OCI-LY1 (cell line): ENCODE results near the gene SYNGR4.
A peak's percentile ranks its signal among the peaks of the same experiment; 100 is the strongest.

Experiments
- H2AFZ ChIP-seq: fragments of 200-600 bp; sonication (generic), shearing (Covaris generic); 2 replicates; pipeline ENCODE4 v1.6.0; 2014; ENCODE audit warnings: antibody characterized with exemption, mild to moderate bottlenecking, low read length
- H3F3A ChIP-seq: fragments of 200-600 bp; sonication (generic), shearing (Covaris generic); 2 replicates; pipeline ENCODE4 v1.6.0; 2014; ENCODE audit warnings: mild to moderate bottlenecking, antibody characterized with exemption, low read length, moderate library complexity; ENCODE audit not compliant: insufficient read depth
- H3K27ac ChIP-seq: fragments of 200-600 bp; sonication (generic); 2 replicates; pipeline ENCODE4 v1.5.1; 2014; ENCODE audit warnings: low read length, mixed run types, mild to moderate bottlenecking, low read depth; ENCODE audit not compliant: poor library complexity, severe bottlenecking
- H3K27me3 ChIP-seq: fragments of 200-600 bp; sonication (generic); 2 replicates; pipeline ENCODE4 v1.6.0; 2014; ENCODE audit warnings: antibody characterized with exemption, mild to moderate bottlenecking, low read length, moderate library complexity; ENCODE audit not compliant: insufficient read depth
- H3K36me3 ChIP-seq: fragments of 200-600 bp; sonication (generic); 2 replicates; pipeline ENCODE4 v1.6.1; 2014; ENCODE audit warnings: mild to moderate bottlenecking, antibody characterized with exemption, low read length, moderate library complexity, mixed read lengths; ENCODE audit not compliant: insufficient read depth
- H3K4me1 ChIP-seq: fragments of 200-600 bp; sonication (generic); 2 replicates; pipeline ENCODE4 v1.5.1; 2014; ENCODE audit warnings: mild to moderate bottlenecking, low read length, moderate library complexity; ENCODE audit not compliant: insufficient read depth, severe bottlenecking
- H3K4me2 ChIP-seq: fragments of 200-600 bp; sonication (generic), shearing (Covaris generic); 2 replicates; pipeline ENCODE4 v1.6.1; 2014; ENCODE audit warnings: low read length
- H3K4me3 ChIP-seq: fragments of 200-600 bp; sonication (generic); 2 replicates; pipeline ENCODE4 v1.5.1; 2014; ENCODE audit warnings: low read length, low read depth, mild to moderate bottlenecking, mixed read lengths; ENCODE audit not compliant: poor library complexity, severe bottlenecking
- H3K79me2 ChIP-seq: fragments of 200-600 bp; shearing (Covaris generic); 2 replicates; pipeline ENCODE4 v1.6.1; 2016; ENCODE audit warnings: mixed run types, low read length, mixed read lengths; ENCODE audit not compliant: insufficient read depth
- H3K9ac ChIP-seq: fragments of 200-600 bp; sonication (generic), shearing (Covaris generic); 2 replicates; pipeline ENCODE4 v1.6.1; 2014; ENCODE audit warnings: mild to moderate bottlenecking, low read length, mixed read lengths
- H3K9me2 ChIP-seq: fragments of 200-600 bp; sonication (generic), shearing (Covaris generic); 2 replicates; pipeline ENCODE4 v1.6.1; 2014; ENCODE audit warnings: low read depth, mild to moderate bottlenecking, low read length, mixed read lengths
- H3K9me3 ChIP-seq: fragments of 200-600 bp; shearing (Covaris generic); 2 replicates; pipeline ENCODE4 v1.6.1; 2014; ENCODE audit warnings: low read length, mixed read lengths
- H4K20me1 ChIP-seq: fragments of 200-600 bp; sonication (generic), shearing (Covaris generic); 2 replicates; pipeline ENCODE4 v1.6.0; 2016; ENCODE audit warnings: mild to moderate bottlenecking, low read length; ENCODE audit not compliant: insufficient read depth
- CTCF ChIP-seq: fragments of 200-600 bp; sonication (generic), shearing (Covaris generic); IDR thresholded peaks from 2 replicates; pipeline ENCODE4 v1.5.1; 2017; ENCODE audit warnings: mild to moderate bottlenecking, antibody characterized with exemption, low read length, moderate library complexity, mixed read lengths
- EZH2 ChIP-seq: fragments of 200-600 bp; sonication (generic), shearing (Covaris generic); IDR thresholded peaks from 2 replicates; pipeline ENCODE4 v1.8.0; 2017; ENCODE audit warnings: borderline replicate concordance, mixed run types, mild to moderate bottlenecking, antibody characterized with exemption, low read length, moderate library complexity, mixed read lengths

The SYNGR4 gene

GRCh38 chr19:48396016-48396823 is 32.1 kb downstream of the SYNGR4 start:
- peaks cover 8% of the 10 kb centered on the region; the same call in 1 of the 2 replicates for H3K27me3 ChIP-seq
- H3K9ac ChIP-seq: no peak overlapping the region
- H3K27ac ChIP-seq: no peak overlapping the region
- H3K36me3 ChIP-seq: no peaks in the 10 kb centered on the region
- H4K20me1 ChIP-seq: no peaks in the 10 kb centered on the region
- no peak overlapping the region for H3K4me2 ChIP-seq
- no peaks in the 10 kb centered on the region for H3K9me2 ChIP-seq
- no peaks in the 10 kb centered on the region for H3K79me2 ChIP-seq
- H3K4me3 ChIP-seq: no peak overlapping the region
- peaks cover 19% of the 10 kb centered on the region for H3K4me1 ChIP-seq
- H3F3A ChIP-seq: 0 out of 2 replicates have a peak, but pooled peaks cover 4% of the 10 kb centered on the region
- no peak overlapping the region for H2AFZ ChIP-seq
- no peak for TF ChIP-seq EZH2
- no peak for TF ChIP-seq CTCF
- no peaks in the 10 kb centered on the region for H3K9me3 ChIP-seq

- Histone ChIP-seq H3K9me3 (no peaks in the 10 kb centered on the region), H3K36me3 (no peaks in the 10 kb centered on the region), H3K79me2 (no peaks in the 10 kb centered on the region), H3K4me1 (peaks cover 19% of the 10 kb centered on the region), H3K4me3 (no peak overlapping the region), H3K27ac (no peak overlapping the region), H3K27me3 (peaks cover 8% of the 10 kb centered on the region; the same call in 1 of the 2 replicates), H3K9ac (no peak overlapping the region), H2AFZ (no peak overlapping the region), H3K9me2 (no peaks in the 10 kb centered on the region), H3F3A (0 out of 2 replicates have a peak, but pooled peaks cover 4% of the 10 kb centered on the region), H4K20me1 (no peaks in the 10 kb centered on the region), H3K4me2 (no peak overlapping the region)
- TF ChIP-seq EZH2 (no peak), CTCF (no peak)
Measured at GRCh38 chr19:48396824-48397176, 32.6 kb downstream of the SYNGR4 start.

GRCh38 chr19:48397263-48398101 is 33.3 kb downstream of the SYNGR4 start:
- H3K4me2 ChIP-seq: peak overlapping the region; percentile 95
- no peak overlapping the region for H2AFZ ChIP-seq
- peaks cover 8% of the 10 kb centered on the region; the same call in 1 of the 2 replicates for H3K27me3 ChIP-seq
- no peaks in the 10 kb centered on the region for H4K20me1 ChIP-seq
- H3K4me3 ChIP-seq: peak overlapping the region; percentile 62
- no peaks in the 10 kb centered on the region for H3K9me2 ChIP-seq
- TF ChIP-seq EZH2 (no peak), CTCF (no peak)
- peak overlapping the region; percentile 70 for H3K9ac ChIP-seq
- no peak overlapping the region for H3K27ac ChIP-seq
- no peaks in the 10 kb centered on the region for H3K9me3 ChIP-seq
- H3K36me3 ChIP-seq: no peaks in the 10 kb centered on the region
- H3K79me2 ChIP-seq: no peaks in the 10 kb centered on the region
- peaks cover 19% of the 10 kb centered on the region for H3K4me1 ChIP-seq
- H3F3A ChIP-seq: 0 out of 2 replicates have a peak, but pooled peaks cover 4% of the 10 kb centered on the region
